GM12865 (cell line): ENCODE results near the gene GALNT17.

Source experiments
- DNase-seq: peaks from one replicate; pipeline ENCODE4 v3.0.0; 2010; ENCODE audit warnings: low read depth
- H3K4me3 ChIP-seq: 2 replicates; pipeline ENCODE4 v1.5.1; 2011; ENCODE audit warnings: mild to moderate bottlenecking, low read depth, low read length, control low read depth
- TF ChIP-seq, protein P1 (sequence below): IDR thresholded peaks from 2 replicates; pipeline ENCODE4 v1.5.1; 2011; ENCODE audit warnings: low read length, control low read depth, low read depth, inconsistent platforms; ENCODE audit not compliant: insufficient read depth; ENCODE audit errors: missing control alignments

The GALNT17 gene

DNA sequence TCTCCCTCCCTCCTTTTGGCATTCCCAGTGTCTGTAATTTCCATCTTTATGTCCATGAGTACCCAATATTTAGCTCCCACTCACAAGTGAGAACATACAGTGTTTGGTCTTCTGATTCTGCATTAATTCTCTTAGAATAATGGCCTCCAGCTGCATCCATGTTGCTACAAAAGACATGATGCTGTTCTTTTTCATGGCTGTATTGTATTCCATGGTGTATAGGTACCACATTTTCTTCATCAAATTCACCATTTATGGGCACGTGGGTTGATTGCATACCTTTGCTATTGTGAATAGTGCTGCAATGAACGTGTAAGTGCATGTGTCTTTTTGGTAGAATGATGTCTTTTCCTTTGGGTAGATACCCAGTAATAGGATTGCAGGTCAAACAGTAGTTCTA lies 576.8 kb downstream of the GALNT17 start:
- no peak for DNase-seq
- TF ChIP-seq, protein P1, sequence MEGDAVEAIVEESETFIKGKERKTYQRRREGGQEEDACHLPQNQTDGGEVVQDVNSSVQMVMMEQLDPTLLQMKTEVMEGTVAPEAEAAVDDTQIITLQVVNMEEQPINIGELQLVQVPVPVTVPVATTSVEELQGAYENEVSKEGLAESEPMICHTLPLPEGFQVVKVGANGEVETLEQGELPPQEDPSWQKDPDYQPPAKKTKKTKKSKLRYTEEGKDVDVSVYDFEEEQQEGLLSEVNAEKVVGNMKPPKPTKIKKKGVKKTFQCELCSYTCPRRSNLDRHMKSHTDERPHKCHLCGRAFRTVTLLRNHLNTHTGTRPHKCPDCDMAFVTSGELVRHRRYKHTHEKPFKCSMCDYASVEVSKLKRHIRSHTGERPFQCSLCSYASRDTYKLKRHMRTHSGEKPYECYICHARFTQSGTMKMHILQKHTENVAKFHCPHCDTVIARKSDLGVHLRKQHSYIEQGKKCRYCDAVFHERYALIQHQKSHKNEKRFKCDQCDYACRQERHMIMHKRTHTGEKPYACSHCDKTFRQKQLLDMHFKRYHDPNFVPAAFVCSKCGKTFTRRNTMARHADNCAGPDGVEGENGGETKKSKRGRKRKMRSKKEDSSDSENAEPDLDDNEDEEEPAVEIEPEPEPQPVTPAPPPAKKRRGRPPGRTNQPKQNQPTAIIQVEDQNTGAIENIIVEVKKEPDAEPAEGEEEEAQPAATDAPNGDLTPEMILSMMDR, result no peak
- H3K4me3 ChIP-seq, result no peak overlapping the region

DNA sequence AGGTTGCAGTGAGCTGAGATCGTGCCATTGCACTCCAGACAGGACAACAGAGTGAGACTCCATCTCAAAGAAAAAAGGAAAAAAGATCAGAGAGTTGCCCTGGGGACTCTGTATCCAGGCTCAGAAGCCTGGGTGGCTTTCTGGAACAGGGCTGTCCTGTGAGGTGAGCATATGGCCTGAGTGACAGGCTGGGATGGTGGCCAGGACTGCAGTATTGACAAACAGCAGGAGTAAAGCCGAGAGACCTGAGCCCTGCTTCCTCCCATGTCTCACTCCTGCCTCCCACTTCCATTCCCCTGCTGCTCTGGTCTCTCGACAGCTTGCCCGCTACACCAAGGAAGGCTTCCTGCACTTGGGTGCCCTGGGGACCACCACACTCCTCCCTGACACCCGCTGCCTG lies 578.5 kb downstream of the GALNT17 start:
- no peak overlapping the region for H3K4me3 ChIP-seq
- DNase-seq, result no peak
- TF ChIP-seq, protein P1, result no peak

DNA sequence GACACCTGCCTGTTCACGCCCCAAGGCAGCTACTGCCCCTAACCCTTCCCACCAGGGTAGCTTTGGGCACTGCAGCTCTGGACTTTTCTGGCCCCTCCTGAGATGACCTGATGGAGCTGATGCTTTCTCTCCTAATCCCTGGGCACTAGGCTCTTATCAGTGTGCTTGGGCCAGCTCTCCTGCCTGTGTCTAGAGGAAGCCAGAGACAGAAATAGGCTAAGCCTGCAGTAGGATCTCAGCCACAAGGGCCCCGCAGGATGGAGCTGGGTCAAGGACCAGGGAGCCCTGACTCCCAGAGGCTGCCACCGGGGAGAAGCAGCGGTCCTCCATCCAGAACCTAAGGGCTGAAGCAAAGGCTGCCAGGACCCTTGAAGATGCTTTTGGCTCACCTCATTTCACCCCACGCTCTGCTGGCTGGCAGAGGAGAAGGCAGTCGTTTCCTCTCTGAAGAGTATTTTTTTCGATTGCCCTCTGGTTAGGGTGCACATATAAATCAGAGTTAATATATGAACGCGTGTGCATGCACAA lies 580.8 kb downstream of the GALNT17 start:
- TF ChIP-seq, protein P1, result no peak
- DNase-seq, result no peak
- H3K4me3 ChIP-seq, result no peak overlapping the region

DNA sequence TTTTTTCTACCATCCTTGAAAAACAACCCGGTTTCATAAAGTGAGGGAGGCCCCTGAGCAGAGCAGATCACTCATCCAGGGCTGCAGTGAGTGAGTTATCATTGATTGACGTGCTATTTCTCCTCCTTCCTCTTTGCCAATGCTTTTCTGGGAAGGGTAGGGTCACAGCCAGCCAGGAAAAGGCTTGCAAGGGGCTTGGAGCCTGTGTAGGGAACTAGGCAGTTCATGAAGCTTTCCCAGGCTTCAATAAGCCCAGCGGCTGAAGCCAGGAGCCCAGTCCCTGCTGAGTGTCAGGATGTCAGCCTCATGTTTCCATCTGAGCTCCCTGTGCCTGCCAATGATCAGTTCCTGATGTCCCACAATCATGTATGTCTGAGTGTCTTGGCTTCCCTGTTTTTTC lies 584.7 kb downstream of the GALNT17 start:
- H3K4me3 ChIP-seq, result no peak overlapping the region
- DNase-seq, result no peak
- TF ChIP-seq, protein P1, result no peak

DNA sequence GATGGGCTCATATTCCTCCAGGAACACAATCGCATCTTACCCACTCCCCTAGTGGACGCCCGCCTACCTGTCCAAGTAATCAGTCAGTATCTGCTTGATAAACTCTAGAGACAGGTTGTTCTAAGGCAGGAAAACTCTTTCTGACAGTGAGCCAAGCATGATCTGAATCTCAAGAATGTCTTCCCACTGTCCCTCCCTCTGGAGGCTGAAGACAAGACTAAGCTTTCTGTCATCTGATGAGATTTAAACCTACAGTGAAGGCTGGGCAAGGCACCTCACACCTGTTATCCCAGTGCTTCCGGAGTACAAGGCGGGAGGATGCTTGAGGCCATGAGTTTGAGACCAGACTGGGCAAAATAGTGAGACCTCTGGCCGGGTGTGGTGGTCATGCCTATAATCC lies 586.6 kb downstream of the GALNT17 start:
- no peak for DNase-seq
- TF ChIP-seq, protein P1, result no peak
- no peak overlapping the region for H3K4me3 ChIP-seq

DNA sequence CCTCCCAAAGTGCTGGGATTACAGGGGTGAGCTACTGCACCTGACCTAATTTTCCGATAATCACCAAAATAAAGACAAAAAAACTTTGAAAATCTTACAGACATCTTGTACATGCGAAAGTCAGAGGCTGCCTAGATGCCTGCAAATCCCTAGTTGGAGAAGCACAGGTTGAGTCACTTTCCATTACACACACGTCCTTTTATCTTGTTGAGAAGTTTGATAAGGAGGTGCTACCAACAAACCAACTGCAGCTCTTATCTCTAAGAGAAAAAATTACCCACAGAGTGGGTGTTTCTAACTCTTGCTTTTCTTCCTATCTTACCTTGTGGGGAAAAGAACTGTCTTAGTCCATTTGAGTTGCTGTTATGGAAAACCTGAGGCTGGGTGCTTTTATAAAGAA lies 589.8 kb downstream of the GALNT17 start:
- no peak overlapping the region for H3K4me3 ChIP-seq
- TF ChIP-seq, protein P1, result no peak
- no peak for DNase-seq

DNA sequence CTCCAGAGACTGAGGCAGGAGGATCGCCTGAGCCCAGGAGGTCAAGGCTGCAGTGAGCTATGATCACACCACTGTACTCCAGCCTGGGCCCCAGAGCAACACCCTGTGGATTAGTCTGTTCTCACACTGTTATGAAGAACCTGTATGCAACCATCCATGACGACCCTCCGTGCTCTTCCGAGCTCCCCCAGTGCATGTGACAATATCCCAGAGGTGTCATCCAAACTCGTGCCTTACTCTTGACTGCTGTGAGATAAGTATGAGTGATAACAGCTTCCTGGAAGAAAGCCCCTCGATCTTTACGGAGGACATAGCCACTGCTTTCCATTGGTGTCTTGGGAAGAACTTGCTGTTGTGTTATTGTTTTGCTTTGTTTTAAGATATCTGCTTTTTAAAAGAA lies 591.9 kb downstream of the GALNT17 start:
- no peak for DNase-seq
- TF ChIP-seq, protein P1, result no peak

More for the DNA sequence above, 591.9 kb downstream of the GALNT17 start:
- H3K4me3 ChIP-seq, result no peak overlapping the region
